ENCODE data around the gene TMEM229B.

TMEM229B gene

GRCh38 chr14:67514650-67515385 lies 26.3 kb upstream of the TMEM229B start:
- DNase-seq, result peak; percentile 43

DNA sequence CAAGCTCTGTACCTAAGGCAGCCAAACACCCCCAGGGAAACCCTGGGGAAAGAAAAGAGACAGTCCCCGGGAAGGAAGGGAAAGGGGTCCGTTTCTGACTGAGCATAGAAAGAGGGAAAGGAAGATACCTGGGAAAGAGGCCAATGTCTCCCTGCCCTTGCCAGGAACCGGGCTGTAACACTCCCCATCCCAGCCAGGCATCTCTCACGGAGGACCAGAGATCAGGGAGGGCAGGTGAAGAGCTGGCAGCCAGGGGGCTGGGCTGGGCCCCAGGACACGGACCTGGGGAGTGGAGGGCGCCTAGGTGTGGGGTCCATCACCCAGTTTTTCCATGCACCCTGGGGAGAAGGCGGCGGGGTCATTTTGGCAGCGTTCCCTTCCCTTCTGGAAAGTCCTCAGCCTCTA lies 25.7 kb upstream of the TMEM229B start:
- no peak for DNase-seq

- no peak for DNase-seq
These were observed 25.1 kb upstream of the TMEM229B start for GRCh38 chr14:67513631-67514108.

- no peak for DNase-seq
These were observed 24.2 kb upstream of the TMEM229B start for GRCh38 chr14:67512463-67513310.

DNA sequence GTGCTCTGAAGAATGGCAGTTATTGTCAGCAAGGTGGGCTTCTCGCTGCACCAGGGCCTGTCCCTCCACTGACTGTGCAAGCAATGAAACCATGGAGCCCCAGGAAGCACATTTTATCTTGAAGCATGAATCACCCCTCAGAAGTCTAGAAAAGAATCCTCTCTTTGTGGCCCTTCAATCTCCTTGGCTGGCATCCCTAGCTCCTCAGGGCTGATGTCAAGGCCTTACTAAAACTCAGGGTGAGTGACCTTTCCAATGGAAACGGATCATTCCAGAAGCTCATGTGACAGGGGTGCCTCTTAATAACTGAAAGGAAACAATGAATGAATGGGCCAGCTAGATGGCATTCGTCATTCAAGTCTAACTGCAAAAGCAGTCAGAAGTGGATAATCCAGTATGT lies 22.3 kb upstream of the TMEM229B start:
- no peak for DNase-seq

GRCh38 chr14:67510121-67510520 lies 21.6 kb upstream of the TMEM229B start:
- DNase-seq, result no peak

- peak; percentile 16 for DNase-seq
These were observed 20.4 kb upstream of the TMEM229B start for GRCh38 chr14:67508956-67509355.

GRCh38 chr14:67505254-67505653 lies 16.7 kb upstream of the TMEM229B start:
- no peak for DNase-seq

DNA sequence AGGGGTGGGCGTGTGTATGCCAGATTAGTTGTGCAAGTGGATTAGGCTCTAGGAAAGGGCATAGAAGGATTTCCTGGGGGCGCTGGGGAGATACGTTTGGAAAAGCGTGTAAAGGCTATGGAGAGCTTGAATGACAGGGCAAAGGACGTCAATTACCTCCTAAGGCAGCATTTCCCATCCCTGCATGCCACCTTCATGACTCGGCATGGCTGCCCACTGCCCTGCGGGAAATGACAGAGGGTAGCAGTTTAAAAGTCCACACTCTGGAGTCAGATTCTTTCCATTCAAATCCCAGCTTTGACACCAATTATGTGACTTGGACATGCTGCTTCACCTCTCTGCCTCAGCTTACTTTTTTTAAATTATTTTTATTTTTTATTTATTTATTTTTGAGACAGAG lies 14.8 kb upstream of the TMEM229B start:
- DNase-seq, result no peak

DNA sequence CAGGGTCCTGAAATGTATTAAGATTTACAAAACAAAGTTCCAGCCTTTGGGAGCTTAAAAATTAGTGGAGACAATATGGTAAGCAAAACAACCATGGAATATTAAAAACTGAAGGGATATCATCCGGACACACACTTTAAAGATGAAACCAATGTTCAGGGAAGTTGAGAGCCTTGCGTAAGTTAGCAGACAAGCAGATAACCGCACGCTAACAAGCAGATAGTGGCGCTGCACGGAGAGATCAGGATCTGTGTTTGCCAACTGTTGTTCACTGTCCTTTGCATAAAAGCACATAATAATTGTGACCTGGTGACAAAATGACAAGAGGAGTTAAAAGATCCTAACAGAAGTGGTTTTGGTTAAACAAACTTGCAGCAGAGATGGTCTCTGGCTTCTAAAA lies 14.3 kb upstream of the TMEM229B start:
- DNase-seq, result peak; percentile 33

DNA sequence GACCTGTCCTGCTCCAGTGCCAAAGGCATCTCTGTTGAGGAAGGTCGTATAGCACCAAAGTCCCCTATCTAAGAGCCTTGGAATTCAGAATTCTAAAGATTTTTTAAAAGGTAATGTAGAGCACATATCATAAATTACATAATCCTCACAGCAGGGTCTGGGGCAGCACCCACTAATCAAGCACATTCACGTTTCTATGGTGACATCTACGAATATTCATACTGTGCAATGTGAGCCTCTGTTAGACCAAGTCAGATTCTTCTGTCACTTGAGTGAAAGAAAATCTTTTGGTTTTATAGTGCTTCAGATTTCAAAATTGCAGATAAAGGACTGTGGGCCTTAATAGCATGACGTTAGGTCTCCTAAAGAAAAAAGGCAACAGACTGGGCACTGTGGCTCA lies 13.1 kb upstream of the TMEM229B start:
- no peak for DNase-seq

- DNase-seq, result no peak
These were observed 12.5 kb upstream of the TMEM229B start for GRCh38 chr14:67500981-67501380.

- no peak for DNase-seq
These were observed 9.2 kb upstream of the TMEM229B start for GRCh38 chr14:67497716-67498115.

- no peak for DNase-seq
These were observed 8.7 kb upstream of the TMEM229B start for GRCh38 chr14:67497216-67497615.

DNA sequence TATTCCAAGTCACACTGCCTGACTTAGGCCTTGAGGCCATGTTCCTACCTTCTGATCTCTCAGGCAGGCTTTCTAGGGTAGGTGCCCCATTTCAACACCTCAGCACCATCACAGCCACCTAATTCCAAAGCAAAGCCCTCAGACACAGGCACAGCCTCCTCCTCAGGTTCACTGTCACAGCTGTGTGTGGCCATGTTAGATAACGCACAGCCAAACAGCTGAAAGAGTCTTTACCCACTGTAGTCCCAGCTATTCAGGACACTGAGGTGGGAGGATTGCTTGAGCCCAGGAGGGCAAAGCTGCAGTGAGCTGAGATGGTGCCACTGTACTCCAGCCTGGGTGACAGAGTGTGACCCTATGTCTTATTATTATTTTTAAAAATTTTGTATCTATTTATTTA lies 7.3 kb upstream of the TMEM229B start:
- DNase-seq, result peak; percentile 40

GRCh38 chr14:67493092-67493717 lies 4.7 kb upstream of the TMEM229B start:
- no peak for DNase-seq

DNA sequence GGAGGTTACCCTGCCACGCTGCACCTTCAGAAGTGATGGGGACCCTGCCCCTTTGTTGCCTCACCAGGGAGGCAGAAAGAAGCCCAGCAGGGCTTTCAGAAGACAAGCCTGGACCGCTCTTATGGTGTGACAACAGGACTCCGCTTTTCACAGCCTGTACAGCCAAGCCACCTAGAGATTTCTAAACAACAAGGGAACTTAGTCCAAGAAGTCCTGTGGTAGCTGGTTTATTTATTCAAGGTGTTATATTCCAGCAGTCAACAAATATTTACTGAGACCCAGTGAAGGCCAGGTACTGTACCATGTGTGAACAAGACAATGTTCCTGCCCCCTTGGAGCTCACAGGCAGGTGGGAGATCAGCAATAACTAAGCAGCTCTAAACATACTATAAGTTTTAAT lies 4.0 kb upstream of the TMEM229B start:
- no peak for DNase-seq

DNA sequence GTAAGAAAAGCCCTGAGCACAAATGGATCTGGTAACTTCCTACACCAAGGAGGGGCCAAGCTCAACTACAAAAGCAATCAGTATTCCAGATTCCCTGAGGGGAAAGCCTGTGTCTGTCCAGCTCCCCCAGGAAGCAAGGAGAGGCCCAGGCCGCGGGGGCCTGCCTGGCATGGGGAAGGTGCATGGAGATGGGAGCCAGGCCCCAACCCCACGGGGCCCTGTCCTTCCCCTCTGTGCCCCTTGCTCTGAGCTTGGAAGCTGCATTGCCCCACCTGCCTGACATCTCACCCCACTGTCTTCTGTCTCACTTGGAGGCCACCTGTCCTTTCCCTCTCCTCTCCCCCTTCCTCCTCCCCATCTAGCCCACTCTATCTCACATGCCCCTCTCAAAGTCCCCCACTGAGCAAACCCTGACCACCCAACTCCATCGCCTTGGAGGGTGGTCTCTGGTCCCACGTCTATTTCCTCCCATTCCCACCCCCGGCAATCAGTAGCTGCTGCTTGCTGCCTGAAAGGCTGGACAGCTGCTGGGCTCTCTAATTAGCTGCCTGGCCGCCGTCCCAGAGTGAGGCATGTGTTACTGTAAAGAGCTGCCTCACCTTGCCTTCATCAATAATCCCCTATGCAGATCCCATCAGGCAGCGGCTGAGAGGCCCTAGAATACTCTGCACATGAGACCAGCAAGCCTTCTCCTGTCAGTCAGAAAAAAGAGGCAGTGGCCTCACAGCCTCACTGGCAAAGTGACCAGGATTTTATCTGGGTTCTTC lies 3.4 kb upstream of the TMEM229B start:
- no peak for DNase-seq

GRCh38 chr14:67491285-67491684 lies 2.8 kb upstream of the TMEM229B start:
- DNase-seq, result no peak

- DNase-seq, result no peak
These were observed 1.7 kb upstream of the TMEM229B start for GRCh38 chr14:67490196-67490595.

- no peak for DNase-seq
These were observed 1.2 kb downstream of the TMEM229B start for GRCh38 chr14:67487332-67487731.

GRCh38 chr14:67486890-67487289 lies 1.6 kb downstream of the TMEM229B start:
- DNase-seq, result no peak
